SU-DHL-6 (cell line): Measurements from ENCODE around the gene GMPPA.

Experiments used
- H2AFZ ChIP-seq: fragments of 200-600 bp; sonication (generic); 2 replicates; pipeline ENCODE4 v1.6.1; 2014; ENCODE audit warnings: low read depth, mild to moderate bottlenecking, moderate library complexity, mixed read lengths, antibody characterized with exemption, low read length; ENCODE audit not compliant: severe bottlenecking
- H3F3A ChIP-seq: fragments of 200-600 bp; shearing (Covaris generic); 2 replicates; pipeline ENCODE4 v1.6.0; 2016; ENCODE audit warnings: antibody characterized with exemption, mild to moderate bottlenecking; ENCODE audit not compliant: insufficient read depth
- H3K27ac ChIP-seq: fragments of 200-600 bp; sonication (generic); 2 replicates; pipeline ENCODE4 v1.5.1; 2016; ENCODE audit warnings: low read depth, mild to moderate bottlenecking, low read length, moderate library complexity, mixed read lengths
- H3K27me3 ChIP-seq: fragments of 200-600 bp; sonication (generic), shearing (Covaris generic); 2 replicates; pipeline ENCODE4 v1.6.0; 2014; ENCODE audit warnings: mild to moderate bottlenecking, low read length
- H3K36me3 ChIP-seq: fragments of 200-600 bp; sonication (generic); 2 replicates; pipeline ENCODE4 v1.6.1; 2014; ENCODE audit warnings: mild to moderate bottlenecking, low read length, mixed read lengths
- H3K4me2 ChIP-seq: fragments of 300-600, 200-600 bp; shearing (Covaris generic), sonication (generic); 2 replicates; pipeline ENCODE4 v1.6.0; 2014; ENCODE audit warnings: low read length, low read depth, mild to moderate bottlenecking; ENCODE audit not compliant: poor library complexity, severe bottlenecking
- H3K4me3 ChIP-seq: fragments of 200-600 bp; sonication (generic); 2 replicates; pipeline ENCODE4 v1.5.1; 2014; ENCODE audit warnings: antibody characterized with exemption, low read length, mild to moderate bottlenecking, mixed read lengths; ENCODE audit not compliant: insufficient read depth, poor library complexity, severe bottlenecking
- H3K79me2 ChIP-seq: fragments of 200-600 bp; sonication (generic); 2 replicates; pipeline ENCODE4 v1.6.1; 2014; ENCODE audit warnings: mild to moderate bottlenecking, low read length, moderate library complexity; ENCODE audit not compliant: insufficient read depth
- H3K9ac ChIP-seq: fragments of 200-600 bp; sonication (generic); 2 replicates; pipeline ENCODE4 v1.7.0; 2014; ENCODE audit warnings: mild to moderate bottlenecking, low read length
- H3K9me2 ChIP-seq: fragments of 200-600 bp; sonication (generic); replicated peaks from 2 replicates; pipeline ENCODE4 v1.6.1; 2014; ENCODE audit warnings: low read length; ENCODE audit not compliant: insufficient read depth
- H3K9me3 ChIP-seq: fragments of 200-600 bp; sonication (generic); 2 replicates; pipeline ENCODE4 v1.6.1; 2014; ENCODE audit warnings: low read length, mixed read lengths; ENCODE audit not compliant: insufficient read depth
- H4K20me1 ChIP-seq: fragments of 200-600 bp; sonication (generic); 2 replicates; pipeline ENCODE4 v1.6.1; 2014; ENCODE audit warnings: low read depth, mild to moderate bottlenecking, antibody characterized with exemption, low read length, moderate library complexity, mixed read lengths
- CTCF ChIP-seq: fragments of 200-600 bp; sonication (generic); IDR thresholded peaks from one replicate; pipeline ENCODE4 v1.5.1; 2017; ENCODE audit warnings: antibody characterized with exemption, mild to moderate bottlenecking, low read length, moderate library complexity; ENCODE audit not compliant: insufficient read depth, poor library complexity, severe bottlenecking
- EZH2phosphoT487 ChIP-seq: fragments of 200-600 bp; sonication (generic), shearing (Covaris generic); conservative IDR thresholded peaks from 2 replicates; pipeline ENCODE4 v1.6.1; 2018; ENCODE audit warnings: mild to moderate bottlenecking, antibody characterized with exemption, low read length, moderate library complexity, mixed read lengths

GMPPA gene

DNA sequence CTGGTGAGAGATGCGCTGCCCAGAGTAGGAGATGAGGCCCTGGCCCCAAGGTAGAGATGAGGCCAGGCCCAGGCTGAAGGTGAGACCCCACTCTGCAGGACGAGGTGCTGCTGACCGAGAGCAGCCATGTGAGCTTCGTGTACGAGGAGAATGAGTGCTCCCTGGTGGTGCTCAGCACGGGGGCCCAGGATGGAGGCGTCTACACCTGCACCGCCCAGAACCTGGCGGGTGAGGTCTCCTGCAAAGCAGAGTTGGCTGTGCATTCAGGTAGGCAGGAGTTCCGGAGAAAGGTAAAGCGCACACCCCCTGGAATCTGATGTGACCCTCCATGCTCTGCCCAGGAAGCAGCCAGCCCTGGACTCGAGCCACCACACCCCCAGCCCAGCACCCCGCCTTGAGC is 21.5 kb upstream of the GMPPA start:
- TF ChIP-seq EZH2phosphoT487 (no peak), CTCF (no peak)
- Histone ChIP-seq H3K9me3 (no peaks in the 10 kb centered on the region), H3K27me3 (no peaks in the 10 kb centered on the region), H3K9ac (no peak overlapping the region), H2AFZ (no peak overlapping the region), H3K9me2 (no peaks in the 10 kb centered on the region), H4K20me1 (no peaks in the 10 kb centered on the region), H3F3A (no peaks in the 10 kb centered on the region), H3K27ac (no peak overlapping the region), H3K79me2 (no peaks in the 10 kb centered on the region), H3K4me2 (no peak overlapping the region), H3K4me3 (no peak overlapping the region), H3K36me3 (no peaks in the 10 kb centered on the region)

- Histone ChIP-seq H3K27me3 (no peaks in the 10 kb centered on the region), H3K79me2 (no peaks in the 10 kb centered on the region), H3K36me3 (no peaks in the 10 kb centered on the region), H4K20me1 (no peaks in the 10 kb centered on the region), H3K27ac (no peak overlapping the region), H3F3A (no peaks in the 10 kb centered on the region), H3K9me3 (no peaks in the 10 kb centered on the region), H2AFZ (no peak overlapping the region), H3K4me2 (no peak overlapping the region), H3K4me3 (no peak overlapping the region), H3K9ac (no peak overlapping the region), H3K9me2 (no peaks in the 10 kb centered on the region)
- TF ChIP-seq CTCF (no peak), EZH2phosphoT487 (no peak)
Observed at GRCh38 chr2:219477815-219478214, 20.9 kb upstream of the GMPPA start.

- Histone ChIP-seq H4K20me1 (no peaks in the 10 kb centered on the region), H3K4me2 (no peak overlapping the region), H3K27me3 (no peaks in the 10 kb centered on the region), H3K9ac (no peak overlapping the region), H3F3A (no peaks in the 10 kb centered on the region), H2AFZ (no peak overlapping the region), H3K27ac (no peak overlapping the region), H3K36me3 (no peaks in the 10 kb centered on the region), H3K9me3 (no peaks in the 10 kb centered on the region), H3K9me2 (no peaks in the 10 kb centered on the region), H3K79me2 (no peaks in the 10 kb centered on the region), H3K4me3 (no peak overlapping the region)
- TF ChIP-seq CTCF = no peak
- TF ChIP-seq EZH2phosphoT487 = no peak
Observed at GRCh38 chr2:219478916-219479315, 19.8 kb upstream of the GMPPA start.

DNA sequence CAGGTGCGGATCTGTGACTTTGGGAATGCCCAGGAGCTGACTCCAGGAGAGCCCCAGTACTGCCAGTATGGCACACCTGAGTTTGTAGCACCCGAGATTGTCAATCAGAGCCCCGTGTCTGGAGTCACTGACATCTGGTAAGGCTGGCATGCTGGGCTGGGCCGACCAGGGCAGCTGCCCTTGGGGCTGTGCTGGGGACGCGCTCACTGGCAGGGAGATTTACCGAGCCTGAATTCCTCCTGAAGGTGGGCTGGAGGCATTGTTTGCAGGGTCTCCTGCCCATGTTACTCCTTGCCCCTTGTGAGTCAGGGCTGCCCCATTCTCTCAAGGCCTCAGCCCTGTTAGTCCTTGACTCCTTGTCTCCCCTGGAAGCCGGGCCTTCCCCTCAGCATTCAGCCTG is 18.7 kb upstream of the GMPPA start:
- H3K27me3 ChIP-seq = no peaks in the 10 kb centered on the region
- H3F3A ChIP-seq = no peaks in the 10 kb centered on the region
- no peak overlapping the region for H2AFZ ChIP-seq
- H3K79me2 ChIP-seq = no peaks in the 10 kb centered on the region
- H3K9me3 ChIP-seq = no peaks in the 10 kb centered on the region
- no peak overlapping the region for H3K9ac ChIP-seq
- no peaks in the 10 kb centered on the region for H3K9me2 ChIP-seq
- H3K4me3 ChIP-seq = no peak overlapping the region
- H3K4me2 ChIP-seq = no peak overlapping the region
- no peak for TF ChIP-seq EZH2phosphoT487
- no peak for TF ChIP-seq CTCF
- H3K27ac ChIP-seq = no peak overlapping the region
- no peaks in the 10 kb centered on the region for H3K36me3 ChIP-seq
- no peaks in the 10 kb centered on the region for H4K20me1 ChIP-seq
